Duodenal mucosa (tissue), 2 donors: ENCODE measurements around the gene SERPINB1.
"Not testable (repeated sequence)": the region's sequence is repeated elsewhere in the genome, so short reads cannot be mapped to it uniquely, and the experiment has no call there.

Experiments used
- H3K27ac ChIP-seq: one replicate; pipeline ENCODE4 v1.7.0; 2013; ENCODE audit warnings: low read depth, low read length
- H3K27me3 ChIP-seq, 2 donors: one replicate each; pipeline ENCODE4 v1.7.0; 2013; ENCODE audit warnings: low read length in 2 of 2, control low read depth in 1 of 2; ENCODE audit not compliant: insufficient read depth in 2 of 2, control insufficient read depth in 1 of 2
- H3K36me3 ChIP-seq, 2 donors: one replicate each; pipeline ENCODE4 v1.7.0; 2013; ENCODE audit warnings: low read length in 2 of 2, control low read depth in 1 of 2; ENCODE audit not compliant: insufficient read depth in 2 of 2, control insufficient read depth in 1 of 2
- H3K4me1 ChIP-seq, 2 donors: one replicate each; pipeline ENCODE4 v1.7.0; 2013; ENCODE audit warnings: low read length in 2 of 2, control low read depth in 1 of 2; ENCODE audit not compliant: insufficient read depth in 2 of 2, control insufficient read depth in 1 of 2
- H3K4me3 ChIP-seq, 2 donors: one replicate each; pipeline ENCODE4 v1.7.0; 2013; ENCODE audit warnings: low read length in 2 of 2, low read depth in 1 of 2
- H3K9ac ChIP-seq, 2 donors: one replicate each; pipeline ENCODE4 v1.7.0; 2013; ENCODE audit warnings: low read length in 2 of 2, low read depth in 1 of 2
- H3K9me3 ChIP-seq, 2 donors: one replicate each; pipeline ENCODE4 v1.7.0; 2013; ENCODE audit warnings: low read length in 2 of 2, control low read depth in 1 of 2; ENCODE audit not compliant: control insufficient read depth in 1 of 2

SERPINB1 gene

DNA sequence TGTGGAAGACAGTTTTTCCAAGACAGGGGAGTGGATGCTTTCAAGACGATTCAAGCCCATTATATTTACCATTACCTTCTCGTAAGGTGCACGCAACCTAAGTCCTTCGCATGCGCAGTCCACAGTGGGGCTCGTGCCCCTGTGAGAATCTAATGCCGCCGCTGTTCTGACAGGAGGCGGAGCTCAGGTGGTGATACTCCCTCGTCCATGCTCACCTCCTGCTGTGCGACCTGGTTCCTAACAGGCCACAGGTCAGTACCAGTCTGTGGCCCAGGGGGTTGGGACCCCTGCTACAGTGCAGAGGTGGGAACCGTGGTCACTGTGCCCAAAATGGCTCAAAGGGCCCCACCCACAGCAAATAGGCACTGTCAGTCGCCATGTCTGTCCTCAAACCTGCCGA, 36.6 kb downstream of the SERPINB1 start:
- peaks cover 7% of the 10 kb centered on the region in 2 donors for H3K4me1 ChIP-seq
- H3K27me3 ChIP-seq = no peaks in the 10 kb centered on the region
- H3K27ac ChIP-seq = no peak overlapping the region
- no peak overlapping the region for H3K4me3 ChIP-seq
- no peaks in the 10 kb centered on the region for H3K36me3 ChIP-seq
- H3K9me3 ChIP-seq = no peaks in the 10 kb centered on the region
- H3K9ac ChIP-seq = no peak overlapping the region

DNA sequence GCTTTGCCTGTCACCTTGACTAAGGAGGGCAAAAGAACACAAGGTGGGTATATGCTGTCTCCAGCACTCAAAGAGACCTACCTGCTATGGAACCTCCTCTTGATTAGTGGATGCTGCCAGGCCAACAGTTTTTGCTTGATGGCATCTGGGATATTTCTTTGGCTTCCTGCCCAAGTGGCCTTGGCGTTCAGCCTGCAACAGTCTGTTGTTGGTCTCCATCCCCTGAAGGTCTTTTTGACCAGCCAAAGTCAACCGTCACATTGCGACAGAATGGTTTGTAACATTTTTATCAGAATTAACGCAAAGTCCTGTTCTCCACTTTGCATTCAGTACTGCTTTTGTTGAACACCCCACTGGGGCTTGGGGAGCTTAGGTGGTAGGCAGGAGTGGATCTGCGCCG, 37.1 kb downstream of the SERPINB1 start:
- H3K4me1 ChIP-seq = peaks cover 2 to 3% of the 10 kb centered on the region in 2 donors
- no peak overlapping the region for H3K9ac ChIP-seq
- H3K4me3 ChIP-seq = no peak overlapping the region
- no peaks in the 10 kb centered on the region for H3K36me3 ChIP-seq
- H3K27ac ChIP-seq = no peak overlapping the region
- H3K27me3 ChIP-seq = no peaks in the 10 kb centered on the region
- H3K9me3 ChIP-seq = no peaks in the 10 kb centered on the region

GRCh38 chr6:2803731-2804429, 37.8 kb downstream of the SERPINB1 start:
- H3K27ac ChIP-seq = no peak overlapping the region
- no peaks in the 10 kb centered on the region for H3K27me3 ChIP-seq
- no peak overlapping the region for H3K4me3 ChIP-seq
- no peaks in the 10 kb centered on the region for H3K9me3 ChIP-seq
- no peaks in the 10 kb centered on the region for H3K36me3 ChIP-seq
- H3K4me1 ChIP-seq = no peaks in the 10 kb centered on the region
- H3K9ac ChIP-seq = no peak overlapping the region

GRCh38 chr6:2802521-2803060, 39.1 kb downstream of the SERPINB1 start:
- Histone ChIP-seq H3K27me3 (no peaks in the 10 kb centered on the region), H3K4me1 (peaks cover under 1 to 2% of the 10 kb centered on the region in 2 donors), H3K9me3 (no peaks in the 10 kb centered on the region)

GRCh38 chr6:2801687-2802086, 40.0 kb downstream of the SERPINB1 start:
- H3K9me3 ChIP-seq, H3K36me3 ChIP-seq, H3K27ac ChIP-seq, H3K4me1 ChIP-seq, H3K4me3 ChIP-seq, H3K27me3 ChIP-seq, H3K9ac ChIP-seq: not testable (repeated sequence)

More at GRCh38 chr6:2802521-2803060, 39.1 kb downstream of the SERPINB1 start:
- no peak overlapping the region for H3K4me3 ChIP-seq
- H3K9ac ChIP-seq = no peak overlapping the region
- no peak overlapping the region for H3K27ac ChIP-seq
- H3K36me3 ChIP-seq = no peaks in the 10 kb centered on the region

DNA sequence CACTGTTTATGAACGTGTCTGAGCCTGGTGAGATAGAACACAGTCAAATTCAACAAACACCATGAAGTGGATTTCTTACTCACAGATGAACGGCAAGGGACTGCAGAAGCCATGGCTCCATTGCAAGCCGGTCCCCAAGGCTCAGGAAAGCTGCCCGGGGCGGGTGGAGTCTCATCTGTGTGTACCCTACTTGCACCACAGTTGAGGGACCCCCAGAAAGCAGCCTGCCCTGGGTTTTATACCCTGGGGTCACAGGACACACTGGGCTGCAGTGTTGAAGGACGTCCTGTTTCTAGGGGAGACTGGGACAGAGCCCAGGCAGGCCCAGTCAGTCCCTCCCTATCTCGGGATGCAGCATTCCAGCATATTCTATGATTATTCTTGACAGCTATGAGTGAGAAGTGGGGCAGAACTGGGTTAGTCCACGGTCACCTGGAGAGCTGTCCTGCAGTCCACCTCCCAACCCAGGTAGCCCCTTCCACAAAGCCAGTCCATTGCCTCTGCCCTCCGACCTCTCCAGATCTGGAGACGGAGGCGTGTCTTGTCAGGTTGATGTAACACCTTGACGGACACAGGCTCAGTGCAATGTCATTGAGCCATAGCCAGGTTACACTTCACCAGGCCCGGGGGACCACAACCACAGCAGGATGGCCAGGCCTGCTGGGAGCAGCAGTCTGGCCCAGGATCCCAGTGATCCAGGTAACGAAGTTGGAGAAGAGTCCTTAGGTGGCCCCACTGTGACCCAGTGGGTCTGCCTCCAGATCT, 40.9 kb downstream of the SERPINB1 start:
- Histone ChIP-seq H3K27ac (no peak overlapping the region), H3K4me3 (no peak overlapping the region), H3K9me3 (no peaks in the 10 kb centered on the region), H3K36me3 (no peaks in the 10 kb centered on the region), H3K9ac (no peak overlapping the region), H3K4me1 (peaks cover 6% of the 10 kb centered on the region in 2 donors), H3K27me3 (no peaks in the 10 kb centered on the region)

GRCh38 chr6:2799936-2800527, 41.6 kb downstream of the SERPINB1 start:
- H3K27ac ChIP-seq = no peak overlapping the region

GRCh38 chr6:2798586-2799134, 43.0 kb downstream of the SERPINB1 start:
- Histone ChIP-seq H3K4me1 (peaks cover 14% of the 10 kb centered on the region in 2 donors), H3K27ac (no peak overlapping the region)

More at GRCh38 chr6:2799936-2800527, 41.6 kb downstream of the SERPINB1 start:
- Histone ChIP-seq H3K9ac (no peak overlapping the region), H3K4me1 (peaks cover 6% of the 10 kb centered on the region in 2 donors), H3K9me3 (no peaks in the 10 kb centered on the region), H3K27me3 (no peaks in the 10 kb centered on the region), H3K36me3 (no peaks in the 10 kb centered on the region), H3K4me3 (no peak overlapping the region)

GRCh38 chr6:2797564-2798031, 44.1 kb downstream of the SERPINB1 start:
- H3K36me3 ChIP-seq = no peaks in the 10 kb centered on the region
- no peaks in the 10 kb centered on the region for H3K27me3 ChIP-seq
- no peak overlapping the region for H3K9ac ChIP-seq
- H3K27ac ChIP-seq = no peak overlapping the region
- no peaks in the 10 kb centered on the region for H3K9me3 ChIP-seq
- H3K4me3 ChIP-seq = no peak overlapping the region
- H3K4me1 ChIP-seq = peaks cover 20 to 21% of the 10 kb centered on the region in 2 donors

More at GRCh38 chr6:2798586-2799134, 43.0 kb downstream of the SERPINB1 start:
- Histone ChIP-seq H3K4me3 (no peak overlapping the region), H3K36me3 (no peaks in the 10 kb centered on the region), H3K9me3 (no peaks in the 10 kb centered on the region), H3K9ac (no peak overlapping the region), H3K27me3 (no peaks in the 10 kb centered on the region)
